Right atrium auricular region (tissue), 2 donors: Measurements from ENCODE around the gene DTHD1. TPM values are rescaled to one million over a fixed set of nuclear protein-coding genes. Genes with fewer than 3 reads are reported as not detected.

Experiments
- total RNA-seq, 2 donors: library from RNA; depleted of rRNA; stranded (reverse); fragments of >200 nt; gene quantifications; one replicate each; pipeline ENCODE4 v1.1.0, GENCODE V29; 2016

Gene DTHD1
- total RNA-seq, 2 donors from 2014 or later, result 0.16 TPM; not detected in 1

Other genes starting within 250 kb of the DTHD1 start
- 10 to 100 TPM in 1 of 2 donors, 1 to 10 TPM in 1; 5.7 to 10.1 TPM for gene ARAP2, start 37.1 kb upstream of the DTHD1 start, total RNA-seq